ENCODE results near the gene ZFTA. TPM values are rescaled to one million over a fixed set of nuclear protein-coding genes. Genes with fewer than 3 reads are reported as not detected.
A peak's percentile ranks its signal among the peaks of the same experiment; 100 is the strongest.
"Not testable (repeated sequence)": the region's sequence is repeated elsewhere in the genome, so short reads cannot be mapped to it uniquely, and the experiment has no call there.

ZFTA gene
- total RNA-seq, 1 donor from 2014 or later, result 41.7 TPM

DNA sequence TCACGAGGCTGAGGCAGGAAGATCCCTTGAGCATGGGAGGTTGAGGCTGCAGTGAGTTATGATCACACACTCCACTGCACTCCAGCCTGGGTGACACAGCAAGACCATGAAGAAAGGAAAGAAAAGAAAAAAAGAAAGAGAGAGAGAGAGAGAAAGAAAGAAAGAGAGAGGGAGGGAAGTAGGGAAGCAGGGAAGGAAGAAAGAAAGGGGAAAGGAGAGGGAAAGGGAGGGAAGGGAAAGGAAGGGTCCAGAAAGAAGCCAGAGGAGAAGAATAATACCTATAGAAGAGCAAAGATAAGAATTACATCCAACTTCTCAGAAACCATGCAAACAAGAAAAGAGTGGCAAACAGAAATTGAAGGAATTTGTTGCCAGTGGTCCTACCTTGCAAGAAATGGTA, 17.2 kb upstream of the ZFTA start:
- no peak for DNase-seq (ENCODE audit: extremely low spot score, unreplicated experiment)
- Mint-ChIP-seq H3K36me3 (no peaks in the 10 kb centered on the region), H3K9me3 (no peaks in the 10 kb centered on the region), H3K4me3 (no peak overlapping the region), H3K27me3 (no peaks in the 10 kb centered on the region), H3K4me1 (ENCODE audit: unreplicated experiment) (peaks cover 8% of the 10 kb centered on the region), H3K27ac (no peak overlapping the region)
- TF ChIP-seq, protein P1, sequence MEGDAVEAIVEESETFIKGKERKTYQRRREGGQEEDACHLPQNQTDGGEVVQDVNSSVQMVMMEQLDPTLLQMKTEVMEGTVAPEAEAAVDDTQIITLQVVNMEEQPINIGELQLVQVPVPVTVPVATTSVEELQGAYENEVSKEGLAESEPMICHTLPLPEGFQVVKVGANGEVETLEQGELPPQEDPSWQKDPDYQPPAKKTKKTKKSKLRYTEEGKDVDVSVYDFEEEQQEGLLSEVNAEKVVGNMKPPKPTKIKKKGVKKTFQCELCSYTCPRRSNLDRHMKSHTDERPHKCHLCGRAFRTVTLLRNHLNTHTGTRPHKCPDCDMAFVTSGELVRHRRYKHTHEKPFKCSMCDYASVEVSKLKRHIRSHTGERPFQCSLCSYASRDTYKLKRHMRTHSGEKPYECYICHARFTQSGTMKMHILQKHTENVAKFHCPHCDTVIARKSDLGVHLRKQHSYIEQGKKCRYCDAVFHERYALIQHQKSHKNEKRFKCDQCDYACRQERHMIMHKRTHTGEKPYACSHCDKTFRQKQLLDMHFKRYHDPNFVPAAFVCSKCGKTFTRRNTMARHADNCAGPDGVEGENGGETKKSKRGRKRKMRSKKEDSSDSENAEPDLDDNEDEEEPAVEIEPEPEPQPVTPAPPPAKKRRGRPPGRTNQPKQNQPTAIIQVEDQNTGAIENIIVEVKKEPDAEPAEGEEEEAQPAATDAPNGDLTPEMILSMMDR (conservative IDR thresholded peaks at IDR 0.05), result no peak

- TF ChIP-seq, protein P1 (conservative IDR thresholded peaks at IDR 0.05), result no peak
- no peaks in the 10 kb centered on the region for H3K36me3 Mint-ChIP-seq
- peak overlapping the region; percentile 6 for H3K27ac Mint-ChIP-seq
- H3K27me3 Mint-ChIP-seq, result no peaks in the 10 kb centered on the region
- DNase-seq (ENCODE audit: extremely low spot score, unreplicated experiment), result no peak
- H3K4me1 Mint-ChIP-seq (ENCODE audit: unreplicated experiment), result peaks cover 8% of the 10 kb centered on the region
- no peak overlapping the region for H3K4me3 Mint-ChIP-seq
- no peaks in the 10 kb centered on the region for H3K9me3 Mint-ChIP-seq
Measured at GRCh38 chr11:63783925-63784592, 15.5 kb upstream of the ZFTA start.

DNA sequence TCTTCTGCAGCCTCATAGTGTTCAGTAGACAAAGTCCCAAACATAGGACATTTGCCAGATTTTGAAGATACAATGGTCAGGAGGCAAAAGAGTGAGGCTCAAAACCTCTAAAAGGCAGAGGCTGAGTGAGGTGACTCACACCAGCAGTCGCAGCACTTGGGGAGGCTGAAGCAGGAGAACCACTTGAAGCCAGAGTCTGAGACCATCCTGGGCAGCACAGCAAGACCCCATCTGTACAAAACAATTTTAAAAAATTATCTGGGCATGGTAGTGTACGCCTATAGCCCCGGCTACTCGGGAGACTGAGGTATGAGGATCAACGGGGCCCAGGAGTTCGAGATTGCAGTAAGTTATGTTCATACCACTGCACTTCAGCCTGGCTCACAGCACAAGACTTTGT, 14.2 kb upstream of the ZFTA start:
- TF ChIP-seq, protein P1 (conservative IDR thresholded peaks at IDR 0.05), result no peak
- Mint-ChIP-seq H3K36me3 (no peaks in the 10 kb centered on the region), H3K4me1 (ENCODE audit: unreplicated experiment) (peaks cover 18% of the 10 kb centered on the region), H3K27ac (no peak overlapping the region), H3K27me3 (no peaks in the 10 kb centered on the region), H3K9me3 (no peaks in the 10 kb centered on the region), H3K4me3 (no peak overlapping the region)
- DNase-seq (ENCODE audit: extremely low spot score, unreplicated experiment), result no peak

DNA sequence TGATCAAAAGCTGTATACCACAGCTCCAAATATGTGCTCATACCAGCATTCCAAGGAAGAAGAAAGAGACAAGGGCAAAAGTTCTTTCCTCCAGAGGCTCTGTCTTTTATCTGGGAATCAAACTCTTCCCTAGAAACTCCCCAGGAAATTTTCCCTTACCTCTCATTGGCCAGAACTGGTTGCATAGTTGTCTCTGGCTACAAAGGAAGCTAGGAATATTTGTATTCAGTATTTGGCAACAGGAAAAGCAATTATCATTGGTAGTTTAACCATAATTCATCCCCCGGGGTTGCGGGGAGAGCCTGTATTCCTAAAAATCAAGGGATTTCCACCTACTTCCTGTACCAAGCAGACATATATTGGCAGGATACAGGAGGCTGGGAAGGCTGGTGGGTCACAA, 10.5 kb upstream of the ZFTA start:
- no peak for DNase-seq (ENCODE audit: extremely low spot score, unreplicated experiment)
- Mint-ChIP-seq H3K36me3 (no peaks in the 10 kb centered on the region), H3K9me3 (peaks cover 5% of the 10 kb centered on the region), H3K27ac (no peak overlapping the region), H3K27me3 (peaks cover 3% of the 10 kb centered on the region), H3K4me3 (no peak overlapping the region), H3K4me1 (ENCODE audit: unreplicated experiment) (peaks cover 12% of the 10 kb centered on the region)
- TF ChIP-seq, protein P1 (conservative IDR thresholded peaks at IDR 0.05), result no peak

DNA sequence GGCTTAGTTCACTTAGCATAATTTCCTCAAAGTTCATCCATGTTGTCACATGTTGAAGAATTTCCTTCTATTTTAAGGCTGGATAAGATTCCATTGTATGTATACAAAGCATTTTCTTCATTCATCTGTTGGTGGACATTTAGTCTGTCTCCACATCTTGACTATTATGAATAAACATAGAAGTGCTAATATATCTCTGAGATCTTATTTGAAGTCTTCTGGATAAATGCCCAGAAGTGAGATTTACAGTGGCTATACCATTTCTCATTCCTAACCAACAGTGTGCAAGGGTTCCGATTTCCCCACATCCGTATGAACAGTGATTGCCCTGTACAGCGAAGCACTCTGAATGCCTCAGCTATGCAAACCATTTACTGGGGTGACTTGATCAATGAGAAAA, 6.6 kb upstream of the ZFTA start:
- Mint-ChIP-seq H3K27me3 (peaks cover 17% of the 10 kb centered on the region), H3K27ac (no peak overlapping the region), H3K4me1 (ENCODE audit: unreplicated experiment) (peaks cover 17% of the 10 kb centered on the region), H3K4me3 (no peak overlapping the region), H3K36me3 (no peaks in the 10 kb centered on the region), H3K9me3 (peaks cover 5% of the 10 kb centered on the region)
- TF ChIP-seq, protein P1 (conservative IDR thresholded peaks at IDR 0.05), result no peak
- DNase-seq (ENCODE audit: extremely low spot score, unreplicated experiment), result no peak

DNA sequence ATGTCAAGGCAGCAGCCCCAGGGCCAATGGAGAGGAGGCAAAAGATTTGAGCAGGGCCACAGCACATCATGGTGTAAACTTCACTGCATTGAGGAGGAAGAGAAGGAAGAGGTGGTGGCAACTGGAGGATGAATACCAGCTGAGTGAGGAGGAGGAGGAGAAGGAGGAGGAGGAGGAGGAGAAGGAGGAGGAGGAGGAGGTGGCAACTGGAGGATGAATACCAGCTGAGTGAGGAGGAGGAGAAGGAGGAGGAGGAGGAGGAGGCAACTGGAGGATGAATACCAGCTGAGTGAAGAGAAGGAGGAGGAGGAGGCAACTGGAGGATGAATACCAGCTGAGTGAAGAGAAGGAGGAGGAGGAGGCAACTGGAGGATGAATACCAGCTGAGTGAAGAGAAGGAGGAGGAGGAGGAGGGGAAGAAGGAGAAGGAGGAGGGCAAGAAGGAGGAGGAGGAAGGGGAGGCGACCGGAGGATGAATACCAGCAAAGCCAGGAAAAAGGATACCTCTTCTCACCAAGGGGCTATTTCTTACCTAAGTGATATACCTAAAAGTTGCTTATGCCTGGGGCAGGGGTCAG, 3.3 kb upstream of the ZFTA start:
- not testable (repeated sequence) for H3K9me3 Mint-ChIP-seq; H3K4me3 Mint-ChIP-seq; DNase-seq (ENCODE audit: extremely low spot score, unreplicated experiment); H3K36me3 Mint-ChIP-seq
- Mint-ChIP-seq H3K4me1 (ENCODE audit: unreplicated experiment) (peaks cover 10% of the 10 kb centered on the region), H3K27me3 (peaks cover 25% of the 10 kb centered on the region), H3K27ac (peak overlapping the region; percentile 58)
